Measurements from ENCODE around the gene RASA4. TPM values are rescaled to one million over a fixed set of nuclear protein-coding genes. Genes with fewer than 3 reads are reported as not detected.
A peak's percentile ranks its signal among the peaks of the same experiment; 100 is the strongest.
"Not testable (repeated sequence)": the region's sequence is repeated elsewhere in the genome, so short reads cannot be mapped to it uniquely, and the experiment has no call there.

The RASA4 gene
- total RNA-seq, 1 experiment from 2014 or later = 7.2 TPM

GRCh38 chr7:102589857-102590256, 26.7 kb downstream of the RASA4 start:
- H3K4me3 ChIP-seq (ENCODE audit: low read depth, low read length); H3K9me3 Mint-ChIP-seq (ENCODE audit: unreplicated experiment); H3K4me1 Mint-ChIP-seq (ENCODE audit: low read depth, unreplicated experiment); DNase-seq; H3K9me3 ChIP-seq; H3K27me3 Mint-ChIP-seq (ENCODE audit: insufficient read depth, unreplicated experiment); POLR2A ChIA-PET; CTCF ChIA-PET; BruUV-seq (replicated peaks); H3K36me3 ChIP-seq (ENCODE audit: control insufficient read depth, insufficient read depth, low read length); H3K27ac Mint-ChIP-seq (ENCODE audit: unreplicated experiment); H3K27me3 ChIP-seq (replicated peaks; ENCODE audit: control insufficient read depth, insufficient read depth, low read length); H3K4me3 Mint-ChIP-seq (ENCODE audit: unreplicated experiment); H3K4me1 ChIP-seq; H3K36me3 Mint-ChIP-seq (ENCODE audit: insufficient read depth, unreplicated experiment); intact Hi-C loops (cut with micrococcal nuclease; ENCODE audit: unreplicated experiment): not testable (repeated sequence)

GRCh38 chr7:102583495-102583894, 33.1 kb downstream of the RASA4 start:
- BruUV-seq (replicated peaks); H3K4me3 Mint-ChIP-seq (ENCODE audit: unreplicated experiment); H3K27ac Mint-ChIP-seq (ENCODE audit: unreplicated experiment); H3K36me3 Mint-ChIP-seq (ENCODE audit: insufficient read depth, unreplicated experiment); H3K4me1 Mint-ChIP-seq (ENCODE audit: low read depth, unreplicated experiment); H3K4me1 ChIP-seq; POLR2A ChIA-PET; CTCF ChIA-PET; DNase-seq; H3K4me3 ChIP-seq (ENCODE audit: low read depth, low read length); H3K27me3 Mint-ChIP-seq (ENCODE audit: insufficient read depth, unreplicated experiment); H3K36me3 ChIP-seq (ENCODE audit: control insufficient read depth, insufficient read depth, low read length); H3K9me3 ChIP-seq; H3K9me3 Mint-ChIP-seq (ENCODE audit: unreplicated experiment); intact Hi-C loops (cut with micrococcal nuclease; ENCODE audit: unreplicated experiment); H3K27me3 ChIP-seq (replicated peaks; ENCODE audit: control insufficient read depth, insufficient read depth, low read length): not testable (repeated sequence)

- H3K36me3 Mint-ChIP-seq (ENCODE audit: insufficient read depth, unreplicated experiment); intact Hi-C loops (cut with micrococcal nuclease; ENCODE audit: unreplicated experiment); BruUV-seq (replicated peaks); H3K4me1 ChIP-seq; H3K27ac Mint-ChIP-seq (ENCODE audit: unreplicated experiment); H3K27me3 ChIP-seq (replicated peaks; ENCODE audit: control insufficient read depth, insufficient read depth, low read length); H3K9me3 Mint-ChIP-seq (ENCODE audit: unreplicated experiment); POLR2A ChIA-PET; H3K4me1 Mint-ChIP-seq (ENCODE audit: low read depth, unreplicated experiment); H3K4me3 ChIP-seq (ENCODE audit: low read depth, low read length); H3K27me3 Mint-ChIP-seq (ENCODE audit: insufficient read depth, unreplicated experiment); H3K36me3 ChIP-seq (ENCODE audit: control insufficient read depth, insufficient read depth, low read length); H3K9me3 ChIP-seq; DNase-seq; H3K4me3 Mint-ChIP-seq (ENCODE audit: unreplicated experiment); CTCF ChIA-PET: not testable (repeated sequence)
These were observed 34.8 kb downstream of the RASA4 start for GRCh38 chr7:102581722-102582121.

GRCh38 chr7:102578486-102578885, 38.1 kb downstream of the RASA4 start:
- H3K4me1 ChIP-seq; H3K4me1 Mint-ChIP-seq (ENCODE audit: low read depth, unreplicated experiment); POLR2A ChIA-PET; H3K27me3 ChIP-seq (replicated peaks; ENCODE audit: control insufficient read depth, insufficient read depth, low read length); H3K4me3 Mint-ChIP-seq (ENCODE audit: unreplicated experiment); H3K9me3 Mint-ChIP-seq (ENCODE audit: unreplicated experiment); H3K9me3 ChIP-seq; H3K27ac Mint-ChIP-seq (ENCODE audit: unreplicated experiment); H3K27me3 Mint-ChIP-seq (ENCODE audit: insufficient read depth, unreplicated experiment); H3K36me3 ChIP-seq (ENCODE audit: control insufficient read depth, insufficient read depth, low read length); H3K36me3 Mint-ChIP-seq (ENCODE audit: insufficient read depth, unreplicated experiment); CTCF ChIA-PET; intact Hi-C loops (cut with micrococcal nuclease; ENCODE audit: unreplicated experiment); BruUV-seq (replicated peaks); H3K4me3 ChIP-seq (ENCODE audit: low read depth, low read length): not testable (repeated sequence)
- DNase-seq = peak; percentile 1 to 31

DNA sequence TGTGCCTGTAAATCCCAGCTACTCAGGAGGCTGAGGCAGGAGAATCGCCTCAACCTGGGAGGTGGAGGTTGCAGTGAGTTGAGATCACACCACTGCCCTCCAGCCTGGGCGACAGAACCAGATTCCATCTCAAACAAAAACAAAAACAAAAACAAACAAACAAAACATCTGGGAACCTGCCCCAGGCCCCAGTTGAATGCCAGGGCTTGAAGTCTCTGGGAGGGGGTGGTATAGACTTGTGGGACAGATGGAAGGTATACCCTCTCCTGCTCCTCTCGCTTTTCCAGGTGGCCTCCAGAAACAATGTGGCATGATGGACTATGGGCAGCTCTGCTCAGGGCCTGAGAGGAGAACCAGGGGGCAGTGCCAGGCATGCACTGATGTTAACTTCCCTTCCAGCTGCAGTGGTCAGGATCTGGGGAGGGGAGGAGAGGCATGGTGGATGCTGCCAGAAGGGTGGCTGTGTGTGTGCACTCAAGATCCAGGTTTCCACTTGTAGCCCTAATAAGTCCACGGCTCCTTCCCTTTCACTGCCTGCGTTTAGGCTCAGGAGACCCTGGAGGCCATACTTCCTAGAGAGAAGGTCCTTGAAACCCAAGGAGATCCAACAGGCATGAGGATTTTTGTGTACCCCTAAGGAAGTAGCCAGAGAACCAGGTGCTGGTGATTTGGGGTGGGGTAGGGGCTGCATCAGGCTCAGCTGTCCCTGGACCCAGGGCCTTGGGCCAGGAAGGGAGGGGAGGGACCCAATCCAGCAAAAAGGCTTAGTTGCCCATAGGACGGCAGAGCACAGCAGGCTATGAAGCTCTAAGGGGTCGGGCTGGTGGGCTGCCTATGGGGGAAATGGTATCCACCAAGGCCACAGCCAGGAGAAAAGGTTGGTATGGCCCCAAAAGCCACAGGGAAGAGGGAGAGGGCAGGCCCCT, 39.0 kb downstream of the RASA4 start:
- BruUV-seq (replicated peaks) = not testable (repeated sequence)

GRCh38 chr7:102576363-102576762, 40.2 kb downstream of the RASA4 start:
- H3K27ac Mint-ChIP-seq (ENCODE audit: unreplicated experiment); intact Hi-C loops (cut with micrococcal nuclease; ENCODE audit: unreplicated experiment); H3K4me3 Mint-ChIP-seq (ENCODE audit: unreplicated experiment); H3K27me3 Mint-ChIP-seq (ENCODE audit: insufficient read depth, unreplicated experiment); H3K9me3 Mint-ChIP-seq (ENCODE audit: unreplicated experiment); BruUV-seq (replicated peaks); H3K4me1 ChIP-seq; H3K36me3 Mint-ChIP-seq (ENCODE audit: insufficient read depth, unreplicated experiment); H3K4me3 ChIP-seq (ENCODE audit: low read depth, low read length); H3K9me3 ChIP-seq; POLR2A ChIA-PET; CTCF ChIA-PET; H3K36me3 ChIP-seq (ENCODE audit: control insufficient read depth, insufficient read depth, low read length); DNase-seq; H3K4me1 Mint-ChIP-seq (ENCODE audit: low read depth, unreplicated experiment); H3K27me3 ChIP-seq (replicated peaks; ENCODE audit: control insufficient read depth, insufficient read depth, low read length): not testable (repeated sequence)

More for the DNA sequence above, 39.0 kb downstream of the RASA4 start:
- POLR2A ChIA-PET; H3K9me3 Mint-ChIP-seq (ENCODE audit: unreplicated experiment); H3K27me3 ChIP-seq (replicated peaks; ENCODE audit: control insufficient read depth, insufficient read depth, low read length); H3K4me3 Mint-ChIP-seq (ENCODE audit: unreplicated experiment); H3K4me1 ChIP-seq; H3K4me3 ChIP-seq (ENCODE audit: low read depth, low read length); H3K27me3 Mint-ChIP-seq (ENCODE audit: insufficient read depth, unreplicated experiment); H3K36me3 Mint-ChIP-seq (ENCODE audit: insufficient read depth, unreplicated experiment); H3K27ac Mint-ChIP-seq (ENCODE audit: unreplicated experiment); H3K36me3 ChIP-seq (ENCODE audit: control insufficient read depth, insufficient read depth, low read length); H3K4me1 Mint-ChIP-seq (ENCODE audit: low read depth, unreplicated experiment); H3K9me3 ChIP-seq; CTCF ChIA-PET; intact Hi-C loops (cut with micrococcal nuclease; ENCODE audit: unreplicated experiment): not testable (repeated sequence)
- peak in 1 of 2 experiments; percentile 1 for DNase-seq

DNA sequence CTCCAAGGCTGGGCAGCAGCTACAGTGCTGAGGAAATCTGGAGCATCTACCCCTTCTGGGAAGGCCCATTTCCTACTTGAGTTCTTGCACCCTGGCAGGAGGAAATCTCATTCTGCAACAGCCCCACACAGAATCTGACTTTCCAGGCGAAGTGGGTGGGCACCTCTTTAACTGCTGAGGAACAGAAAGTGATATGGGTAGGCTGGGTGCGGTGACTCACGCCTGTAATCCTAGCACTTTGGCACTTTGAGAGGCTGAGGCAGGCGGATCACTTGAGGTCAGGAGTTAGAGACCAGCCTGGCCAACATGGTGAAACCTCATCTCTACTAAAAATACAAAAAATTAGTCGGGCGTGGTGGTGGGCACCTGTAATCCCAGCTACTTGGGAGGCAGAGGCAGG, 41.9 kb downstream of the RASA4 start:
- H3K9me3 Mint-ChIP-seq (ENCODE audit: unreplicated experiment); POLR2A ChIA-PET: not testable (repeated sequence)

More for the DNA sequence above, 41.9 kb downstream of the RASA4 start:
- H3K4me3 Mint-ChIP-seq (ENCODE audit: unreplicated experiment); CTCF ChIA-PET; H3K27me3 Mint-ChIP-seq (ENCODE audit: insufficient read depth, unreplicated experiment); H3K4me1 ChIP-seq; H3K4me1 Mint-ChIP-seq (ENCODE audit: low read depth, unreplicated experiment); H3K9me3 ChIP-seq; H3K36me3 Mint-ChIP-seq (ENCODE audit: insufficient read depth, unreplicated experiment); H3K4me3 ChIP-seq (ENCODE audit: low read depth, low read length); H3K36me3 ChIP-seq (ENCODE audit: control insufficient read depth, insufficient read depth, low read length); H3K27ac Mint-ChIP-seq (ENCODE audit: unreplicated experiment); DNase-seq; intact Hi-C loops (cut with micrococcal nuclease; ENCODE audit: unreplicated experiment); BruUV-seq (replicated peaks); H3K27me3 ChIP-seq (replicated peaks; ENCODE audit: control insufficient read depth, insufficient read depth, low read length): not testable (repeated sequence)
